ENCODE measurements around the gene SCAMP4.

GRCh38 chr19:1938071-1938470, 32.9 kb downstream of the SCAMP4 start:
- no peak for TF ChIP-seq CTCF (IDR thresholded peaks at IDR 0.05)
- no peak for TF ChIP-seq POLR2AphosphoS5 (IDR thresholded peaks at IDR 0.05)
